K562 (cell line): ENCODE data around the gene USF2. TPM values are rescaled to one million over a fixed set of nuclear protein-coding genes. Genes with fewer than 3 reads are reported as not detected.

Source experiments
- CEBPG ChIP-seq, 3 experiments: fragments of 200-800 bp in 1 of 3; sonication (Bioruptor generic) in 1 of 3; sonication (generic) in 1 of 3; formaldehyde crosslinking in 1 of 3; IDR thresholded peaks in 2 of 3; conservative IDR thresholded peaks in 1 of 3; 2 replicates each; pipeline versions ENCODE4 v1.6.1 to v1.8.0; 2016 to 2022; ENCODE audit warnings: missing compliant biosample characterization in 2 of 3, missing genetic modification characterization in 2 of 3, mild to moderate bottlenecking in 1 of 3, missing genetic modification reagents in 1 of 3
- CHD1 ChIP-seq: fragments of 200-600 bp; sonication (generic); IDR thresholded peaks from one replicate; pipeline ENCODE4 v1.6.1; 2012; ENCODE audit warnings: mild to moderate bottlenecking, moderate library complexity, low read length, inconsistent platforms
- DNMT1 ChIP-seq: fragments of 450-650 bp; IDR thresholded peaks from 2 replicates; pipeline ENCODE4 v1.6.1; 2016; ENCODE audit warnings: antibody characterized with exemption, mild to moderate bottlenecking
- HOMEZ ChIP-seq: fragments of 250-450 bp; sonication (Bioruptor Pico); IDR thresholded peaks from 2 replicates; pipeline ENCODE4 v1.4.0; 2020; ENCODE audit warnings: mild to moderate bottlenecking, moderate library complexity
- ILF3 ChIP-seq: fragments of 450-650 bp; IDR thresholded peaks from 2 replicates; pipeline ENCODE4 v1.6.1; 2018; ENCODE audit warnings: antibody characterized with exemption, mild to moderate bottlenecking, moderate library complexity, borderline replicate concordance
- JUNB ChIP-seq: fragments of 450-650 bp; formaldehyde crosslinking; conservative IDR thresholded peaks from 2 replicates; pipeline ENCODE4 v1.4.0; 2020; ENCODE audit warnings: mild to moderate bottlenecking
- KLF10 ChIP-seq: fragments of 250-450 bp; sonication (Bioruptor Pico); IDR thresholded peaks from 2 replicates; pipeline ENCODE4 v1.6.1; 2021; ENCODE audit warnings: matching md5 sums
- MCM2 ChIP-seq: fragments of 450-650 bp; IDR thresholded peaks from 2 replicates; pipeline ENCODE4 v1.6.1; 2017; ENCODE audit warnings: low read depth, mild to moderate bottlenecking
- MCM7 ChIP-seq, 2 experiments: fragments of 450-650 bp; IDR thresholded peaks; 2 replicates each; pipeline ENCODE4 v1.6.1; 2016 to 2018
- MITF ChIP-seq: IDR thresholded peaks from 2 replicates; pipeline ENCODE4 v1.6.1; 2014; ENCODE audit warnings: antibody characterized with exemption
- NR2C1 ChIP-seq, 2 experiments: fragments of 450-650 bp; IDR thresholded peaks; 2 replicates each; pipeline ENCODE4 v1.6.1; 2017; ENCODE audit warnings: mild to moderate bottlenecking in 2 of 2, antibody characterized with exemption in 1 of 2, inconsistent platforms in 1 of 2, missing compliant biosample characterization in 1 of 2, missing genetic modification characterization in 1 of 2
- POLR2H ChIP-seq: IDR thresholded peaks from 2 replicates; pipeline ENCODE4 v1.6.1; 2016; ENCODE audit warnings: missing genetic modification characterization, low read depth, mild to moderate bottlenecking, control low read depth, missing compliant biosample characterization, moderate library complexity
- POU5F1 ChIP-seq: fragments of 150-350 bp; IDR thresholded peaks from 2 replicates; pipeline ENCODE4 v1.6.1; 2014; ENCODE audit warnings: borderline replicate concordance, low read length, low read depth, mild to moderate bottlenecking; ENCODE audit not compliant: partially characterized antibody
- RBM17 ChIP-seq: fragments of 200-400 bp; formaldehyde crosslinking; IDR thresholded peaks from 2 replicates; pipeline ENCODE4 v1.6.1; 2017; ENCODE audit warnings: low read depth, mild to moderate bottlenecking, low read length, borderline replicate concordance
- RCOR1 ChIP-seq, 2 experiments: IDR thresholded peaks; 2 replicates each; pipeline ENCODE4 v1.6.1; 2012; ENCODE audit warnings: low read depth in 2 of 2, low read length in 2 of 2, borderline replicate concordance in 1 of 2, improper control_type of control experiment in 1 of 2
- SMAD3 ChIP-seq: fragments of 450-650 bp; formaldehyde crosslinking; conservative IDR thresholded peaks from 2 replicates; pipeline ENCODE4 v1.4.0; 2020; ENCODE audit warnings: mild to moderate bottlenecking
- SMARCC2 ChIP-seq: fragments of 450-650 bp; IDR thresholded peaks from 2 replicates; pipeline ENCODE4 v1.6.1; 2017; ENCODE audit warnings: antibody characterized with exemption, moderate library complexity, mild to moderate bottlenecking, low read depth
- SNAPC5 ChIP-seq: fragments of 250-450 bp; sonication (Bioruptor Pico); IDR thresholded peaks from 2 replicates; pipeline ENCODE4 v1.8.0; 2021; ENCODE audit warnings: moderate library complexity, mild to moderate bottlenecking, inconsistent platforms
- SNIP1 ChIP-seq: fragments of 450-650 bp; IDR thresholded peaks from 2 replicates; pipeline ENCODE4 v1.7.1; 2017; ENCODE audit warnings: low read depth, mild to moderate bottlenecking
- STAG1 ChIP-seq: sonication (generic); formaldehyde crosslinking; IDR thresholded peaks from 2 replicates; pipeline ENCODE4 v1.5.0; 2020; ENCODE audit warnings: missing genetic modification reagents, borderline replicate concordance
- TOE1 ChIP-seq, 2 experiments: fragments of 450-650 bp in 1 of 2; sonication (generic) in 1 of 2; formaldehyde crosslinking in 1 of 2; IDR thresholded peaks; 2 replicates each; pipeline versions ENCODE4 v1.7.1 to v1.8.0; 2016 to 2022; ENCODE audit warnings: borderline replicate concordance in 2 of 2, mild to moderate bottlenecking in 2 of 2, antibody characterized with exemption in 1 of 2, inconsistent platforms in 1 of 2, low read depth in 1 of 2, missing genetic modification reagents in 1 of 2, moderate library complexity in 1 of 2
- USF1 ChIP-seq: sonication (generic); formaldehyde crosslinking; IDR thresholded peaks from 2 replicates; pipeline ENCODE4 v1.9.0; 2022; ENCODE audit warnings: mild to moderate bottlenecking, missing genetic modification reagents
- ZC3H4 ChIP-seq: sonication (generic); formaldehyde crosslinking; IDR thresholded peaks from 2 replicates; pipeline ENCODE4 v1.9.0; 2021; ENCODE audit warnings: missing genetic modification reagents, borderline replicate concordance
- ZNF143 ChIP-seq: sonication (generic); formaldehyde crosslinking; IDR thresholded peaks from 2 replicates; pipeline ENCODE4 v1.9.0; 2022; ENCODE audit warnings: mild to moderate bottlenecking, missing genetic modification reagents
- ZNF75A ChIP-seq: fragments of 450-650 bp; formaldehyde crosslinking; IDR thresholded peaks from 2 replicates; pipeline ENCODE4 v1.4.0; 2020; ENCODE audit warnings: mild to moderate bottlenecking
- polyA plus RNA-seq, 8 experiments: library from polyadenylated mRNA; depleted of rRNA in 4 of 8; stranded (reverse) in 5 of 8; unstranded in 3 of 8; fragments of >200 nt; fragmentation: Nextera tagmentation in 2 of 8; fragmentation: Illumina TruSeq in 1 of 8; extraction: Ambion mirVana in 2 of 8; extraction: Trizol in 1 of 8; gene quantifications; 2 replicates each; pipeline versions ENCODE4 v1.2.1 to v1.2.3, GENCODE V29; 2011 to 2014; ENCODE audit warnings: inconsistent platforms in 1 of 8, missing spikeins in 1 of 8
- total RNA-seq, 7 experiments: library from RNA; depleted of rRNA in 6 of 7; stranded (reverse); fragments of >200 nt in 6 of 7; fragmentation: Illumina TruSeq in 2 of 7; extraction: Trizol in 2 of 7; gene quantifications; 2 replicates each; pipeline versions ENCODE4 v1.2.1 to v1.2.3, GENCODE V29; 2011 to 2021; ENCODE audit warnings: low replicate concordance in 1 of 7

The USF2 gene
- total and polyA plus RNA-seq, 9 of the 15 experiments (the other 6 are each of a cell fraction or from before 2014, with no cell fraction given): 0.27 to 93.7 (median 58.4) TPM

- TF ChIP-seq ZNF143 (CRISPR knock-in tag) (no peak), USF1 (CRISPR knock-in tag) (peak; percentile 63), NR2C1 (IDR thresholded peaks at IDR 0.05) (no peak), NR2C1 (tag; IDR thresholded peaks at IDR 0.05) (no peak), POLR2H (tag) (no peak), KLF10 (CRISPR knock-in tag) (no peak), POU5F1 (no peak), DNMT1 (no peak), JUNB (no peak), SMAD3 (no peak), MCM2 (no peak), ILF3 (no peak), SMARCC2 (no peak), MCM7 (IDR thresholded peaks at IDR 0.05) (no peak), CHD1 (no peak), RCOR1 (IDR thresholded peaks at IDR 0.05; ENCODE audit: borderline replicate concordance in 1 of 2, low read depth in 2 of 2, low read length in 2 of 2) (peak in 1 of 2 experiments; percentile 42; a peak in 2 of 4 replicates), TOE1 (IDR thresholded peaks at IDR 0.05; ENCODE audit: borderline replicate concordance) (no peak), TOE1 (CRISPR knock-in tag; IDR thresholded peaks at IDR 0.05; ENCODE audit: borderline replicate concordance, low read depth) (no peak), STAG1 (CRISPR knock-in tag) (peak; percentile 46; the same call in 1 of the 2 replicates), SNIP1 (no peak), ZC3H4 (CRISPR knock-in tag) (no peak), CEBPG (CRISPR knock-in tag; IDR thresholded peaks at IDR 0.05) (no peak), CEBPG (tag; conservative IDR thresholded peaks at IDR 0.05 in 1 of 2, IDR thresholded peaks at IDR 0.05 in 1 of 2) (no peak), SNAPC5 (no peak), MITF (no peak; the same call in 1 of the 2 replicates), ZNF75A (no peak), RBM17 (no peak), HOMEZ (no peak)
Observed at GRCh38 chr19:35269438-35270117, 816 bp downstream of the USF2 start (continued).
